Kidney tubule cell (primary cell): ENCODE measurements around the gene QSOX2.

Experiments used
- DNase-seq: peaks from one replicate; pipeline ENCODE4 v3.0.0-alpha.2; 2018; ENCODE audit warnings: low spot score

QSOX2 gene

DNA sequence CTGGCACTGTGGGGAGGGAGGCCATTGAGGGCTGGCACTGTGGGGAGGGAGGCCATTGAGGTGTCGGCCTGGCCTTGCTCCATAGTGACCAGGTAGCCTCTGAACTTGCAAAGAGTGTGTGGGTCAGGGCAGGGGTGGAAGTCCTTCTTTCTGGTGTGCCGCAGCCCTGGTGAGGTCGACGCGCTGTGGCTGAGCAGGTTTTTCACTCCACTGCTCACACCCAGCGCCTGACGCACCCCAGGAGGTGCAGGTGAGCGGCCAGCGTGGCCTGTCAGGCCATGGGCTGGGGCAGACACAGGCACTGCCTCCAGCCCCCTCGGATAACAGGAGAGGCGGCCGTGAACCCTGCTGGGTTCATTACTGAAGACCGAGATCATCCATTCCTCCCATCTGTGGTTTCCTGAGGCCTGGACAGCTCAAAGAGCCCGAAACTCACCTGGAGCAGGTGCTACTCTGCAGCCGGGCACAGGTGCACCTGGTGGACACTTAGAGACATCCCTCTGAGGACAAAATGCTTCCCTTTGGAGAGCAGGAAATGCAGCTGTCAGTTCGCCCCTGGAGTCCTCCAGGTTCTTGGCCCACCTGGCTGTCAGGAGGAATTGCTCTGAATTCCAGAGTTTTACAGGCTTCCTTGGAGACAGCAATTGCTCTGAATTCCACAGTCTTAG, 73.1 kb downstream of the QSOX2 start:
- DNase-seq: peak; percentile 26

DNA sequence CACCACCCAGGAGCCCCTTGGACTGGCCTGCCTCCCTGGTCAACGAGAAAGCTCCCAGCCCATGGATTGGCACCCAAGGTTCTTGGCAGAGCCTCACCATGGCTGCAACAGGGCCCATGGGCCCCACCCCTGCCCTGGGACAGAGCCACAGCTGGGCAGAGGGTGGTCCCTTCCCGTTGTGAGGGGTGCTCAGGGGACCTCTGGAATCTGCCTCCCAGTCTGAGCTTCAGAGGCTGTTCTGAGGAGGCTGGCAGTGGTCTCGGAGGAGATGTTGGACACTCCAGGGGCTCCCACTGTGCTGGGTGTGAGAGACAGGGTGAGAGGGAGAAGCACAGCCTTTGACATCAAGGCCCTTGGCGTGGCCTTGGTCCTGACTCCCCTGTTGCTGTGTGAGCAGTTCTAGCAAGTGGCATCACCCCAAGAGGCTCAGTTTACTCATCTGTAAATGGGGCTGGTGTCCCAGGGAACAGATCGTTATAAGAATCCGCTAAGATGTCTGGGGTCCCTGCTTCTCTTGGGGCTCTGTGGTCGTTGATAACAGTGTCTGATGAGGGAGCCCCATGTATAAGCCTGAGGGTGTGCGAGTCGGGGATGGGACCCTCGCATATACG, 73.7 kb downstream of the QSOX2 start:
- no peak for DNase-seq

DNA sequence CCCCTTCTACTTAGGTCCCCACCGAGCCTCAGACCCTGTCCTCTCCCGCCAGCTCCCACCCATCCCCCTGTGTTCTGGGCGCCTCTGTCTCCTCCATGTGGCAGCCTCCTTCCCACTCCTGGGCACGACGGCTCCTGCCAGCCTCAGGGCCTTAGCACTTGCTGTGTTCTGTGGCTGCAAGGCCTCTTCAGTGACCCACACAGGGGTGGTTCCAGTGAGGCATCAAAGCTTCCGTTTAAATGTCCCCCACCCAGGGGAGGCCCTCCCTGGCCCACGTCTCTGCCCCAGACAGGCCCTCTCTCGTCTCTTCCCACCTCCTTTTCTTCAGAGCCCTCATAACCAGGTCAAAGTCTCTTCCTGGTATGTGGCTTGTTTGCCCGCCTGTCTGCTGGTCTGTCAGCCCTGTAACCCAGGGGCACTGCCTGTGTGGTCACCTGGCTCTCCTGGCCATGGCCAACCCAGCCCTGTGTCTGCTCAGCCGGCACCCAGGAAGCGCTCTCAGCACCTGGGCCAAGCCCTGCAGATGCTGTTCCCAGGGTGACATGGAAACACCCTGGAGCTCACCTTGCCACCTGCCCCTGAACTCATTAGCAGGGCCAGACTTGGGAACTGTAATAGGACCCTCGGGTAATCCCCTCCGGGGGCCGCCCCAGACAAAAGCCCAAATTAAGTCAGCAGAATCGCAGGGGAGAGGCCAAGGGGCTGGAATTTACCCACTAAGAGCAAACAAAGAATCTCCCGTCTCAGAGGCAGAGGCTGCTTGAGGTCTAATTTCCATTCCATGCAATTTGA, 74.4 kb downstream of the QSOX2 start:
- peak; percentile 14 for DNase-seq

DNA sequence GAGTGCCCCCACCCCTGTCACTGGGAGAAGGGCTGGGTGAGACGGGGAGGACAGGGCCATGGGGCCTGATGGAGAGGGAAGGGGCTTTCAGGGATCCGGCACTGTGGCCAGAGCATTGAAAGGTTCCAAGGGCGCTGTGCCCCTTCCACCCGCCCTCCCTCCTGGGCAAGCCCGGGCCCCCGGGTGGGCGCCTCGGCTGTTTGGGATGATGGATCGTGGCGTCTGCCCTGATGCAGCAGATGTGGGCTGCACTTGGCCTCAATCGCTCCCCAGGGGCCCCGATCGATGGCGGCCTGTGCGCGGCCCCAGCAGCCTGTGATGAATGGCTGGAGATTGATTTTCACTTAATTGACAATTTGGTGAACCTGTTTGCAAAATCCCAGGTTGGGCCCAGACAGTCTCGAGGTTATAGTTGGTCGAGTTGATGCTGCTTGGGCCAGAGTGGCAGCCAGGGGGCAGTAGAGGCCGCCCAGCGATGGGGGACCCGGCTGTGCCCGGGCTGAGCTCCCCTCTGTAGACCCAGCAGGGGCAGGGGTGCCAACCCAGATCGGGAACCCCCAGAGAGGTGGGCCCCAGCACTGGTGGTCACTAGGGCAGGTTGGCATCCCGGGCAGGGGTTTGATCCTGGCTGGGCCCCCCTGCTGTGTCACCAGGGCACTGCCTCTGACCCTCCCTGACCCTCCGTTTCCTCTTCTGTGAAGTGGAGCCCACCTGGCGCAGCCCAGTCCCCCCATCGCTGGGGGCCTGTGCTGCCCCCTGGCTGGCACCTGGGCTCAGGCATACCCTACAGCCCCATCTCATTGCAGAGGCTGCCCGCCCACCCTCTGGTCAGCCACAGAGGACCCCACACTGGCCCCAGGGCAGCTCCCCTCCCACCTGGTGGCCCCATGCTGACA, 75.4 kb downstream of the QSOX2 start:
- DNase-seq: peak; percentile 9

DNA sequence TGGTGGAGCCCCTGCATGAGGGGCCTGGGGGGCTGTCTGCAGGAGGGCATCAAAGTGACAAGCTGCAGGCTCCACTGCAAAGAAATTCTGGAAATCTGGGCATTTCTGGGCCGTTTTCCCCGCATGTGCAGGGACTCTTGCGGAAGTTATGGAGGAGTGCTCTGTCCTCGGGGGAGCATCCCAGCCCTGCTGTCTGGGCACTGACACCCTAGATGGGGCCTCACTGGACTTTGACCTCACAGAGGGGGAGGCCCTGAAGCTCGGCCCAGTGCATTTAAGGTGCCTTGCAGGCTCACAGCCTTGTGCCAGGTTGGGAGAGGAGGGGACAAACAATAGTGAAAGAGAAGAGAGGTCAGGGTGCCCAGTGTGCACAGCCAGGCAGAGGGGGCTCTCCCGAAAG, 76.1 kb downstream of the QSOX2 start:
- DNase-seq: no peak

DNA sequence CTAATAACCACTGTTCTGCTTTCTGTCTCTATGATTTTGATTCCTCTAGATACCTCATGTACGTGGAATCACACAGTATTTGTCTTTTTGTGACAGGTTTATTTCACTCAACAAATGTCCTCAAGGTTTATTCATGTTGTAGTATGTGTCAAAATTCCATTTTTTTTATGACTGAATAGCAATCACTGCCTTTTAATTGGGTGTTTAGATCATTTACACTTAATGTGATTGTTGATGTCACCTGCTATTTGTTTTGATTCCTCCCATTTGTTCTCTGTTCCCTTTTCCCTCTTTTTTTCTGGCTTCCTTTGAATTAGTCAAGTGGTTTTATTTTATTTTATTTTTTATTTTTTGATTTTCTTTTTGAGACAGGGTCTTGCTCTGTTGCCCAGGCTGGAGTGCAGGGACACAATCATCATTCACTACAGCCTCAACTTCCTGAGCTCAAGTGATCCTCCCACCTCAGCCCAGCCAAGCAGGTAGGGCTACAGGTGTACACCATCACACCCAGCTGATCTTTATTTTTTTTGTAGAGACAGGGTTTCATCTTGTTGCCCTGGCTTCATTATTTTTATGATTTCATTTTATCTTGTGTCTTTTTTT, 82.3 kb downstream of the QSOX2 start:
- no peak for DNase-seq

DNA sequence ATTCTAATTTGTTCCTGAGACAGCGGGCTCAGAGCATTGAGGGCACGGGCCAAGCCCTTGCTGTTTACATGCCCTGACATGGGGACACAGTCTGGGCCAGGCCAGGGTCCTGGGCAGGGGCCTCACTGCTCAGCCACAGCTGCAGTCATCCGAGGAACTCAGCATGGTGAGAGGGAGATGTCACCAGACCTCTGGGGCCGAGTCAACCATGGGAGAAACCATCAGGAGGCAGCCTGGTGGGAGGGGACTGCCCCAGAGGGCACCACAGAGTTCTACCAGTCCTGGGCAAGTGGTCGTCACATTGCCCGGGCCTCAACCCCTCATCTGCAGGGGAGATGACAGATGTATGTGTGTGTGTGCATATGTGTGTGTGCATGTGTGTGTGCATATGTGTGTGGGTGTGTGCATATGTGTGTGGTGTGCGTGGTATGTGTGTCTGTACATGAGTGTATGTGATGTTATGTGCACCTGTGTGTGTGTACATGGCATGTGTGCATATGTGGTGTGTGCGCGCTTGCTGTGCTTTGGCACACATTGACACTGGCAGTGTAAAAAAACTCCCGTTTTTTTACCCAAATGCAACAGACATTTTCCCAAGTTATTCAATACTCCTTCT, 84.5 kb downstream of the QSOX2 start:
- DNase-seq: no peak

DNA sequence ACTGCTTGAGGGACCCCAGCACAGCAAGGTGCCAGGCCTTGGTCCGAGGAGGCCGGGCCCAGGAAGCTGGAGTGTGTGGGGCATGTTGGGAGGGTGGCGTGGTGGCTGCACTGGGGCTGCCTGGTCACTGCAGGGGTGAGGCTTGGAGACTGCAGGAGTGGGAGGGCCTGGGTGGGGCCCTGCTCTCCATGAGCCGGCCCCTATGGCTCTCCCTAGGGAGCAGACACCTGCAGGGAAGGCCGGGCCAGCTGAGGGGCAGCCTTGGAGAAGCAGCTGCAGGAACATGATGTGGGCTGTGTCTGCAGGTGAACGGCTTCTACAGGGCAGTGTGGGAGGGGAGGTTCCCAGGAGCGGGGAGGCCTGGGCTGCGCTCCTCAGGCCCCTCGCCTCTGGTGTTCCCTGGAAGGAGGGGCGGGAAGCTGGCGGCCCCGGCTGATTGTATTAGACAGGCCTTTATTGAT, 85.2 kb downstream of the QSOX2 start:
- no peak for DNase-seq

DNA sequence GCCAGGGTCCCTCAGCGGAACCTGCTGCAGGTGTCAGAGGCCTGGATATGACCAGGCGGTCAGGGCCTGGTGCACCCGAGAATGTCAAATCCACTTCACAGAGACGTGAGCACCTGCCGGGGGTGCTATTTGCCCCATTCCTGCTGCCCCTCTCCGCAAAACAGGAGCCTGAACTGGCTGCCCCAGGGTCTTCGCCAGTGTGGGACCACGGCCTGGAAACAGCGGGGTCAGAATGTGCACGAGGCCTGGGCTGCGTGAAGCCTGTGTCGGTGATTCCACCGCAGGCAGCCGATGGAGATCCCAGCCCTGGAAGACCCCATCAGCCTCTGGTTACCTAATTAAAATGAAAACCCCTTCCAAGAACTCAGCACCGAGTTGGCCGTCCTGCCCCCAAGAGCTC, 85.8 kb downstream of the QSOX2 start:
- DNase-seq: no peak

DNA sequence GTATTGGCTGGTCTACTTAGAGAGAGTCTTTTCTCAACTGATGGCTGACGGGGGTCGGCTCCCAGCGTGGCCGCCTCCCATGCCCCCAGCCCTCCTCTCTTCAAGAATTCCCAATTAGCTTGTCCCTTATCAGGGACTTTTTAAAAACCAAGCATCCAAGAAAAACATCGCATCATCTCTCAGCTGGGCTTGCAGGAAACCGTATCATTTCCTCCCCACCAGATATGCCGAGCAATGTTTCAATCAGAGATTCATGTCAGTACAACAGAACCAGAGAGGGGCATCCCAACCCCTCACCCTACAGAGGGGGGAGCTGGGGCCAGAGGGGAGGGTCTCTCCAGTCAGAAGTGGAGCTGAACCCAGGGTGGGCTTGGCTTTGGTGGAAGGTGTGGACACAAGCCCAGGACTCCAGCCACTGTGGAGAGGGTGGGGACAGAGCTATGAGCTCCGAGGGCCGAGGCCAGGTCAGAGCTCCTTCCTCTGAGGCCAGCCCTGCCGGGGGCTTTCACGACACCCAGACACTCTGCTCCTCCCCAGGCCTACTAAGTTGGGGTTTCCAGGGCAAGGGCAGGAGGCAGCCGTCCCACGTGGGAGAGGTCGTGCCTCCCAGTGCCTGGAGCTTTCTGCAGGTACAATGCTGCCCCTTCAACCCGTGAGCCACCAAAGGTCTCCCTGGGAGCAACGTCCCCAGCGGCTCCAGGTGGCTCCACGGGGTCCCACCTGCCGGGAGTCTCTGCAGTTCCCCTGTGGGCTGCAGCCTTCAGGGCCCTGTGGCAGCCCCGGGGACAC, 87.9 kb downstream of the QSOX2 start:
- no peak for DNase-seq
